ENCODE measurements around the gene SEMA6D.

DNA sequence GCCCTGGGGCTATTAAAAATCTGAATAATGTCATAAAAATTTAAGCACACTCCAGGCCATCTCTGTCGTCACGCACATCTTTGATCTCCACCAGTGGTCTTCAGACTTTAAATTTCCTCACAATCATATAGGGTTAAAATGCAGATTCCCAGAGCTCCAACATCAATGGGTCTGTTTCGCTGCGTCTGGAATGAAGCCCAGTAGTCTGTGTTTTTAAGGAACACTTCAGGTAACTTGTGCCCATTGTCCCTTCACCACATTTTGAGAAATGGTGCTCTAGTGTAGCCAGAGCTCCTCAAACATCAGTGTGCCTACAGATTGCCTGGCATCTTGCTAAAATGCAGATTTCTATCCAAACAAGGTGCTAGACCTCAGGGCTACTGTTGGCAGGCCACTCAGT lies 9.8 kb downstream of the SEMA6D start:
- TF ChIP-seq, protein P1, sequence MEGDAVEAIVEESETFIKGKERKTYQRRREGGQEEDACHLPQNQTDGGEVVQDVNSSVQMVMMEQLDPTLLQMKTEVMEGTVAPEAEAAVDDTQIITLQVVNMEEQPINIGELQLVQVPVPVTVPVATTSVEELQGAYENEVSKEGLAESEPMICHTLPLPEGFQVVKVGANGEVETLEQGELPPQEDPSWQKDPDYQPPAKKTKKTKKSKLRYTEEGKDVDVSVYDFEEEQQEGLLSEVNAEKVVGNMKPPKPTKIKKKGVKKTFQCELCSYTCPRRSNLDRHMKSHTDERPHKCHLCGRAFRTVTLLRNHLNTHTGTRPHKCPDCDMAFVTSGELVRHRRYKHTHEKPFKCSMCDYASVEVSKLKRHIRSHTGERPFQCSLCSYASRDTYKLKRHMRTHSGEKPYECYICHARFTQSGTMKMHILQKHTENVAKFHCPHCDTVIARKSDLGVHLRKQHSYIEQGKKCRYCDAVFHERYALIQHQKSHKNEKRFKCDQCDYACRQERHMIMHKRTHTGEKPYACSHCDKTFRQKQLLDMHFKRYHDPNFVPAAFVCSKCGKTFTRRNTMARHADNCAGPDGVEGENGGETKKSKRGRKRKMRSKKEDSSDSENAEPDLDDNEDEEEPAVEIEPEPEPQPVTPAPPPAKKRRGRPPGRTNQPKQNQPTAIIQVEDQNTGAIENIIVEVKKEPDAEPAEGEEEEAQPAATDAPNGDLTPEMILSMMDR (IDR thresholded peaks at IDR 0.05; ENCODE audit: extremely low read depth in 1 of 2, insufficient read depth in 1 of 2, low read depth in 1 of 2, low read length in 2 of 2) = no peak
- TF ChIP-seq, protein P2, sequence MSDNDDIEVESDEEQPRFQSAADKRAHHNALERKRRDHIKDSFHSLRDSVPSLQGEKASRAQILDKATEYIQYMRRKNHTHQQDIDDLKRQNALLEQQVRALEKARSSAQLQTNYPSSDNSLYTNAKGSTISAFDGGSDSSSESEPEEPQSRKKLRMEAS (IDR thresholded peaks at IDR 0.05; ENCODE audit: insufficient read depth, insufficient read length) = no peak
- no peak for TF ChIP-seq JUN (IDR thresholded peaks at IDR 0.05; ENCODE audit: borderline replicate concordance, insufficient read depth, insufficient read length, low read depth)
- no peak for TF ChIP-seq EZH2 (IDR thresholded peaks at IDR 0.05; ENCODE audit: borderline replicate concordance, low read depth, low read length, severe bottlenecking)
- no peak for TF ChIP-seq POLR2A (IDR thresholded peaks at IDR 0.05; ENCODE audit: low read depth, low read length)
- no peak for TF ChIP-seq FOS (IDR thresholded peaks at IDR 0.05; ENCODE audit: borderline replicate concordance, insufficient read depth, low read length)
- no peak for TF ChIP-seq POLR2AphosphoS5 (IDR thresholded peaks at IDR 0.05; ENCODE audit: insufficient read depth, low read depth, low read length)

Data from endothelial cell of umbilical vein (primary cell).